HG03135 (cell line): Measurements from ENCODE around the gene CNTNAP2.

Experiments
- ATAC-seq: cut with Tn5 transposase; IDR thresholded peaks from one replicate; pipeline ENCODE4 v1.9.1; 2021; ENCODE audit warnings: mild to moderate bottlenecking, moderate library complexity; ENCODE audit not compliant: unreplicated experiment

CNTNAP2 gene

DNA sequence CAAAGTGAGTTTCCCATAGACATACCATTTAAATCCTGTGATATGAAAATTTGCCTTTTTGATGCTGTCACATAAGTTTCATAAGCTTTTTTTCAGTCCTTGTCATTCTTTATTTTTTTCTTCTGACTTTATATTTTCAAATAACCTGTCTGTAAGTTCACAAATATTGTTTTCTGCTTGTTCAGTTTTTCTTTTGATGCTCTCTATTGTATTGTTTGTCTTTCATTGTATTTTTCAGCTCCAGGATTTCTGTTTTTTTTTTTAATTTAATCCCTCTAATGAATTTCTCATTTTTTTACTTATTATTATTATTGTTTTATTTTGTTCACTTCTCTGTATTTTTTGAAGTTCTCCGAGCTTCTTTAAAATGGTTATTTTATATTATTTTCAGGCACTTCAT is 623.4 kb downstream of the CNTNAP2 start:
- no peak for ATAC-seq

DNA sequence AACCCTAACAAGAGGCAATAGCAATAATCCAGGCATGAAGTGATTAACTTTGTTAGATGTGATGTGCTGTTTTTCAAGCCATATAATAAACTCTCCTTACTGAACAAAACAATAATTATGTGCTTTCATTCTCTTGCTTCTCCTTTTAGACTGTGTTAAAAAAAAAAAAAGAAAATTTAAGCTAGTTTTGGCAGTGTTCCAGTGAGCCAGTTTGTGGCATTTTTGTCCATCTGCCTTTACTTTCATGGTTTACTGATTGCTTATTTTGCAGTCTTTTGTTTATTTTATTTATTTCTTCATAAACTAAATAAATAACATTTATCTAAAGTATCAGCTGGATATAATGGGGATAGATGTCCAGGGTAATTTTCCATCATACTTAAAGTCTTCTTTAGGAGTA is 625.3 kb downstream of the CNTNAP2 start:
- no peak for ATAC-seq

DNA sequence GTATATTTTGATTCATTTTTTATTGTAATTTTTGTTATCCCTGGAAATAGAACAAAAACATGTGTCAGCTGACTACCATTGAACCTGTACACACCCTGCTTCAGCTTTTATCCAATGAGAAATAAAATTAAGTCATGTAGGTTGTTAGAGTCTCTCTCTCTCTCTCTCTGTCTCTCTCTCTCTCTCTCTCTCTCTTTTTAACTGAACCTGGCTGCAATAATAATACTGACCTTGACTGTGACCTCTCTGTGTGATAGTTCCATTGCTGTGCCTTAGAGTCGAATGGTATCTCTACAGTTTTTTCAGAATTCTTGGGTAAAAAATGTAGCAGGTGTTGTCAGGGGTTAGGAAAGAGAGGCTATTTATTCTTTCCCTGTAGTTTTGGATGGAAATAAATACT is 637.8 kb downstream of the CNTNAP2 start:
- no peak for ATAC-seq

DNA sequence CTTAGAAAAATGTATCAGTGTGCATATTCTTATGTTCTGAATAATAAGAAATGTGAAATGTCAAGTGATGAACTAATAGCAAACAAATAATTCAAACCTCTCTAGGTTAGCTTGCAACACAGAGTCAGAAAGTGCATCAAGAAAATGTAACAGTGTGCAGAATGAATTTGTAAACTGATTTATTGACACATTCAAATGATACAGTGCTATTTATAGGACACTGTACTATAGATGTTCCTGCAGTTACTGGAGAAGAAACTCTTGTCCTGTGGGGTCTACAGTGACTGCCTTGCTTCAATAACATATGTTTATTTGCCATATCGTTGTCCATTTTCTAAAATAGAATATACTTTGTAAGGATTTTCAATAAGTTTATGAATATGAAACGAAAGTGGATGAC is 639.0 kb downstream of the CNTNAP2 start:
- ATAC-seq: no peak

DNA sequence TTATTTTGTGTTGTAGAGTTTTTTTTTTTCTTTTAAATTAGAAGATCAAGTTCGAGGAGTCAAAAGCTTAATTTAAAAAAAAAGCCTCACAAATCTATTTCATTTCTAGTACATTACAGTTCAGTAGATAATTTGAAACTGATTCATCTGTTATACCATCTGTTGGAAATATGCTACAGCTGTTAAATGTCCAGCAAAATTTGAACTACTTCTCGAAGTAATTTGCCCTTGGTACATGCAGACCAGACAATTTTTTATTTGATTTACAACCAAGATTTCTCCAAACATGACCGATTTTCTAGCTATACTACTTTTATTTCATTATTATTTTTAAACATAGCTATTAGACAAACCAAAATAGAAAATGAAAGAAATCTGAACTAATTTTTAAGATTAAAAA is 647.9 kb downstream of the CNTNAP2 start:
- no peak for ATAC-seq

DNA sequence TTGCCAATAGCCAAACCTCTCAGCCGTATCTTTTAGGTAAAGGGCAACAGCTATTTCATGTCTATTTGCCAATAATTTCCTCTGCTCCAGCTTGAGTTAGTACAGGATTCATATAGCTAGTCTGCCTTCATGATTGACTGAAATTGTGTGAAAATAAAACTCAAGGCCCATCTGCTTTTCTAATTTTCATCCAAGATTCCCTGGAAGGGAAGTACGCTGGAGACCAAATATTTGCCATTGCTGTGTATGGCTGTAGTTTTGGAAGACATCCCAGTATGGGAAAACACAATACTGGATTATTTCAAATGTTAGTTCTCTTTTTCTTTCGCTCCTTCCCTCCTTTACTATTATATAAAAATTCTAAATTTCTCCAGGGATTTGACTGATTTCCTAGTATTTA is 652.4 kb downstream of the CNTNAP2 start:
- no peak for ATAC-seq

DNA sequence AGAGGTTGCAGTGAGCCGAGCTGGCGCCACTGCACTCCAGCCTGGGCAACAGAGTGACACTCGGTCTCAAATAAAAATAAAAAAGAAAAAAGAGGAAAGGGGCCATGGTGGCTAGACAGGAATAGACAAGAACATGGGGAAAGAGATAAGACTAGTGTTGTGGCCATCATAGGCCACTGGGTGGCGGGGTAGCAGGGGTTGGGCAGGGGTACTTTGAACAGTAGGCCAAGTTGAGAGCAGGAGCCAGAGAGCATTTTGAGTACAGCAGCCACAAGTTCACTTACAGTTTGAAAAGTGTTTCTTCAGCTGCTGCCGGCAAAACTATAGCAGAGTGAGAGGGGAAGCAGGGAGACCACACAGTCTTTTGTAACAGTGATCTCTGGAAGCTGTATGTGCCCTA is 656.0 kb downstream of the CNTNAP2 start:
- ATAC-seq: no peak

DNA sequence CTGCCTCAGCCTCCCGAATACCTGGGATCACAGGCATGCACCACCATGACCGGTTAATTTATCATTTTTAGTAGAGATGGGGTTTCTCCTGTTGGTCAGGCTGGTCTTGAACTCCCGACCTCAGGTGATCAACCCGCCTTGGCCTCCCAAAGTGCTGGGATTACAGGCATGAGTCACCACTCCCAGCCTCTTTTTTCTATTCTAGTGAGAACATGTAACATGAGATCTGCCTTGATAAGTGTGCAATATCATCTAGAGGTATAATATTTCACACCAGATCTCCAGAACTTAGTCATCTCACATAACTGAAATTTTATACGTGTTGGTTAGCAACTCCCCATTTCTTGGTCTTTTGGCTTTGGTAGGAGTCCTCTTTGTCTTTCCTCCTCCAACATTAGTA is 656.9 kb downstream of the CNTNAP2 start:
- no peak for ATAC-seq

DNA sequence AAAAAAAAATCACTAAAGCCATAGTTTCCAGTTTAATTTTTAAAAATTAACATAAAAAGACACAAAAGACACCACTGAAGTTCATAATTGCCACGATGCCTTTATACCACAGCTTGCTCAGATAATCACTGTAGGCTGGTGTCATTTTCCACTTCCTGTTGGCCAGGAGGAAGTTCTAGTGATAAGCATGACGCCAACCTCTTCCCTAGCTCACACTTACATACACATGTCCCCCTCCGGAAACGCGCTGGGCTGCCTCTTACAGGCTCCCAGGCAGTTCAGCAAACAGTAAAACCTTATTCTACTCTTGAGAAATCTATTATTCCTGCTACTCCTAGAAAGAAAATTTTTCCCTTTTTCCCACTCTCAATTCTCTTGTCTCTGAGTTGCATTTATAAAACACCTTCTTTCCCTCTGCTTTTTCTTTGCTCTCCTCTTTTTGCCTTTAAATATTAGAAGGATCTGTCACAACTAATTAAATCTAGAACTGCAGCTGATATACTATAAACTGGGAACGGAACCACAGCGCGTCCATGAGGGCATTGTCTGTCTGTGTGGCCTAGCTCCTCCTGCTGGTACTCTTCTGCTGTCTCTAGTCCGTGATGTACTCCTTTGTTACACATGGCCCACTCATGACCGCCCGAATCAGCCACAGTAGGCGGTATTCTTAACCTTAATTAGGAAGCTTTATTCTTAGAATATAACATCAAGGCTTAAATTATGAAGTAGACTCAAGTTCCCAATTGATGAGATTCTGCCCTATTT is 664.9 kb downstream of the CNTNAP2 start:
- ATAC-seq: no peak

DNA sequence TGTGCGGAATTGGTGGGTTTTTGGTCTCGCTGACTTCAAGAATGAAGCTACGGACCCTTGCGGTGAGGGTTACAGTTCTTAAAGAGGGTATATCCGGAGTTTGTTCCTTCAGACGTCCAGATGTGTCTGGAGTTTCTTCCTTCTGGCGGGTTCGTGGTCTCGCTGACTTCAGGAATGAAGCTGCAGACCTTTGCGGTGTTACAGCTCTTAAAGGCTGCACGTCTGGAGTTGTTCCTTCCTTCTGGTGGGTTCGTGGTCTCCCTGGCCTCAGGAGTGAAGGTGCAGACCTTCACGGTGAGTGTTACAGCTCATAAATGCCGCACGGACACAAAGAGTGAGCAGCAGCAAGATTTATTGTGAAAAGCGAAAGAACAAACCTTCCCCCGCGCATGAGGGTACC is 670.7 kb downstream of the CNTNAP2 start:
- no peak for ATAC-seq

DNA sequence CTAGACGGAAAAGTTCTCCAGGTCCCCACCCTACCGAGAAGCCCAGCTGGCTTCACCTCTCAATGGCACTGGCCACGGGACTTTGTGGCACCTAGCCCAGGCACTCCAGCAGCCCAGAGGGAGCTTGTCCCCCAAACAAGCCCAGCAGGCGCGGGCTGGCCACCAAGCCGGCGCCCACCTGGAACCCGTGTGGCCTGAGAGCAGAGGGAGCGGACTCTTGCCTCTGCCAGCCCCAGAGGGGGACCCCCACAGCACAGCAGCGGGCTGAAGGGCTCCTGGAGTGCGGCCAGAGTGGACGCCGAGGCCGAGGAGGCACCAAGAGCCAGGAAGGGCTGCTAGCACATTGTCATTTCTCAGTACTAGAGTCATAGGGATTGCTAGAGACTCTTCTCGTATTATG is 671.4 kb downstream of the CNTNAP2 start:
- ATAC-seq: no peak

DNA sequence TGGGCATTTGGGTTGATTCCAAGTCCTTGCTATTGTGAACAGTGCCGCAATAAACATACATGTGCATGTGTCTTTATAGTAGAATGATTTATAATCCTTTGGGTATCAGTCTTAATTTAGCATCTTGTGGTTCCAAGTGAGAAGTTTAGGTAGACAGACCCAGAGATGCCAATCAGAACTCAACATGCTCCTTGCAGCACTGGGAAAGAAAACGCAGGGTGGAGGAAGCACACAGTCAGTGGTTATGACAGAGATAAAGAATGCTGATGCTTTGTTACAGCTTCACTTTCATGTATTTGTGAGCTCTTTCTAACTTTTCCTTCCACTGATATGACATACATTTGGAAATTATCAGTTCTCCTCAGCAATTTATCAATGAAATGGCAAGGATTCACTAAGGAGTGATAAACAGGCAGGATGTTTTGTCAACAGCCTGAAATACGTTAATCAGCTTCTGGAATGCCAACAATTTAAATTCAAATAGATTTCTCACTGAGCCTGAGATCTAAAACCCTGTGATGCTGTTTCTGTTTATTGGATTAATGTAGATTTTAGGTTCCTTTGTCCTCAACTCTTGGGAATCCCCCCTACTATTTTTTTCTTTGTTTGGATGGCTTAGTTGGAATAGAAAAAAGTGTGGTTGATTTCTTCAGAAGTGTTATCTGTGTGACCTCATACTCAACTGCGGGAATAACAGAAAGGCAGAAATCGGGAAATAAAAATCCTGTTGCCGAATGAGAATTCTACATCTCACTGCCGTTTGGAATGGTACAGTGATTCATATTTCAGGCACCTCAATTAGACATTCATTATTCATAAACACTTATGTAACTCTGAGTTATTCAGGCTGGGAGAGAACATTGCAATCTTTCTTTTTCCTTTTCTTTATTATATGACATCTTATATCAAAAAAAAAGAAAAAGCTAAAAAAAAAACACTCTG is 675.0 kb downstream of the CNTNAP2 start:
- no peak for ATAC-seq

DNA sequence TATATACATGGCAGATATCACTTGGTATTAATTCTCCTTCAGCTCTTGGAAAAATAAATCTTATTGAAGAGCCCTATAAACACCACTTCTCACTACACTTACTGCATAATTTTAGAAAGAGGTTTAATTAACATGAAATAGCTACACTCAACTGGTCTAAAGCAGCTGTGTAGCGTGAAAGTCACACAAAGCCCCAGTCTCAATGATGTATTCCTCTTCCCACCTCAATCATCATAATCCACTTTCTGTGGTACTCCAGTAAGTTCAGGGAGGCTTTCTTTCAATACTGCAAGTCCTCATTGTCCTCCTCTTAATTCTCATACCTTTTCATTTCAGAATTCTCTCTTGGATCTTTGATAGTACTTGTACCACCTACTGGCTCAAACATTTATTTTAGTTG is 688.0 kb downstream of the CNTNAP2 start:
- no peak for ATAC-seq

DNA sequence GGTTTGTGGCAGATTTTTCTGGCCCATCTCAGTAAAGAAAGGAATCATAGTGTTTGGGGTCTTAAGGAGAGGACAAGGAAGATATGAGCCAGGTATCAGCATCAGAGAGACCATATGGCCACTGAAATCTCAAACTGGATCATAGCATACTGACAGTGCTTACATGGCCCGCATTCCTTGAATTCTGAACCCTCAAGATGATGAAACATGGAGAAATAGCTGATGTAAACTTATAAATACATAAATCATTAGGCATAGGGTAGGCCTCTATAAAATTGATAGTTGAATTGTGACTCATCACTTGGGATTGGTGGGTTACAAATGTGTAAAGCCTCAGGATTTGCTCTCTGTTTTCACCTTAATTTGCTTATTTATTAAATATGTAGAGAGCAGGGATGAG is 688.5 kb downstream of the CNTNAP2 start:
- ATAC-seq: no peak

DNA sequence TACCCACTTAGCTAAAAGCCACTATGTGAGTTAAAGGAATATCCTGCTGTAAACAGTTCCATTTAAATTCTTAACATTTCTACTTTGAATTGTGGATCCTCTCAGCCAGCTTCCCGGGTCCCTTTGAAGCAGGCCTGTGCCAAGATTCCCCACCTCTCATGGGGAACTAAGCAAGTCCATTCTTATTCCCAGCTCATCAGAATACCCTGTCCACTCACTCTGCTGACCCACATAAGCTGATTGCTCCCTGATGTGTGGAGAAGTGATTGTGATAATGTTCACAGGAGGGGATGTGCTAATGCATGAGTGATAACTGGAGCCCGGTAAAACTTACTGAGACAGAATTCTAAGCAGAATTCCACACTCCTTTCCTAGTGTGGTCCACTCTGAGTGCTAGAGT is 709.7 kb downstream of the CNTNAP2 start:
- no peak for ATAC-seq

DNA sequence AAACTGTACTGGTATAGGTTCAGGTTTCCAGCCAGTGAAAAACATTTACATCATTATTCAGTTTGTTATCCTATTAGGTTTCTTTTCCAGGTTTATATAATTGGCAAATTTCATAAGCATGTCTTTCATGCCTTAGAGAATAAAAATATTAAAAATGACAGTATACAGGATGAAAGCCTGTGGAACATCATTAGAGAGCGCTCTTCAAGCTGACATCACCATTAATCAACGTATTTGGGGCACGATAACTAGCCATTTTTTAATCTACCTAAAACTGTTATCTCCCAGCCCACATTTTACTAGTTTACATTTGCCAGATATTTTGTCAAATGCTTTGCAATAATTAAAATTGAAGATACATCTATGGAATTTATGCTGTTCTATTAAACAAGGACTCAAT is 714.1 kb downstream of the CNTNAP2 start:
- ATAC-seq: no peak

DNA sequence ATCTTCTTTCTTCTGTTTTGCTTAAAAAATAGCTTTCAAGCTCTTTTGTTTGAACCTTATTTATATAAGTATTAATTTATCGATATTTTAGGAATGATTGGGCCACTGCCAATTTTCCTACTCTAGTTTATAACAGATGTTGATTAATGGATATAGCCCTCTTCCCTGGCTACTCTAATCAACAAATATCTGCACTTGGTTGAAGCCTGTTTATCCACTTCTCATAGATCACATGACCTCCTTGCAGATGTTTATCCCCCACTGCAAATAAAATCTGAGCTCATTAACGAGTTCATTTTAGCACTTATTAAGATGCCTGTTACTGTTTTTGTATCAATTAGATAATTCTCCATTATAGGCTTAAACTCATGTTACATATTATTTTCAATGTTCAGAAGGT is 715.3 kb downstream of the CNTNAP2 start:
- no peak for ATAC-seq

DNA sequence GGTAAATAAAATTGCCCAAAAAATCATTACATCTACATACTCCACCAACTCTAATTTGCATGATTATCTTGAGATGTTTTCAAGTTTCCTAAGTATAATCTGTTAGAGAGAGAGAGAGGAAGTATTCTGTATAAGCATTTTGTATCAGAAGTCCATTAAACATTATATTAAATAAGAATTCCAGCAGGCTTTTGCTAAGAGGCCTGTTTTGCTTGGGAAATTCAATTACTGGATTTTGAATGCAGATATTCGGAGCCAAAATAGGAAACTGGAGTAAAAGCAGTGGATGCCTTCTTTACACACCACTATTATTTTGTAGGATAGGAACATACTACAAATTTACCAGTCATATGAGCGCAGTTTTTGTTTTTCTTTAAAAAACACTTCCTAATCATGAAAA is 727.8 kb downstream of the CNTNAP2 start:
- ATAC-seq: no peak

DNA sequence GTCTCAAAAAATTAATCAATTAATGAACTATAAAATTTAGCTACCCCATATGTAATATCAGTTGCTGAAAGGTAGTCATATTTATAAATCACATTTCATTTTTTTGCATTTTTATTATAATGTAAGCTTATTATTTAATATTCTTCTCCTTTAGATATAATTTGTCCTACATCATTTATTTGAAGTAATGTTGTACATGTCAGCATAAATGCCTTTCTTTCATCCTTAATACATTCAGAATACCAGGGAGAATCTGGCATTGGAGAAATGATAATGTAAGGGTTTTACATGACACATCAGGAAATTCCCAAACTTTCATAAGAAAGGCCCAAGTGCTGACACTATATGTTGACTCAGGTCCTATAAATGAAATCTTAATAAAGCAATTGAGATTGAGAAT is 742.1 kb downstream of the CNTNAP2 start:
- no peak for ATAC-seq

DNA sequence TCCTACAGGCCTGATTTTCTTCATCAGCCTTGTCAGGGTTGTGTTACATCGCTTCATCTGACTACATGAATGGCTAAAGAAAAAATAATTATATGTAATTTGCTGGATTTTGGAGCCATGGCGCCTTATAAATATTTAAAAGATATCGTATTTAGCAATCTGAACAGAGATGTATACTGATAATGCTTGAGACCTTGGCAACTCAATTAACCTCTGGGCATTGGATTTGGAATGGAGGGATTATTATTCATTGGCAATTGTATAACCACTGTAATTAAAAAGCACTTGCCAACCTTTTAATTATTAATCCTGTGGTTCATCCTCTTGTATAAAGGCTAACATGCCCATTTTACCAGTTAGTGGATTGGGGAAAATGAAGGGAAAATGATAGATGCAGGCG is 745.1 kb downstream of the CNTNAP2 start:
- ATAC-seq: no peak

DNA sequence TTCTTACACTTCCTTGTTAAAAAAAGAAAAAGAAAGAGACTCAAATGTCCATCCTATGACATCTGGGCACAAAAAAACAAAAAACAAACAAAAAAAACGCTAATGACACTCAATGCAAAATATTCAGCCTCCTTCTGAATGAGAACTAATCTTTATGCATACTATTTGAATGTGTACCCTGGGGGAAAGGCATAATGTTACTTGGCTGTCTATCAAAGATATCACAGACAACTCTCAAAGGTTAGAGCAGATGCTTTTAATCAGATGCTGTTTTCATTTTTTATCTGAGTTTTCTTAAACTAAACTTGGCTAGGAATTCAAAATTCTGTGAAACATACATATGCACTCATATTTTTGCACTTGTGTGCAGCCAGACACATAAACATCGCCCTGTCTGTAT is 745.8 kb downstream of the CNTNAP2 start:
- ATAC-seq: no peak

DNA sequence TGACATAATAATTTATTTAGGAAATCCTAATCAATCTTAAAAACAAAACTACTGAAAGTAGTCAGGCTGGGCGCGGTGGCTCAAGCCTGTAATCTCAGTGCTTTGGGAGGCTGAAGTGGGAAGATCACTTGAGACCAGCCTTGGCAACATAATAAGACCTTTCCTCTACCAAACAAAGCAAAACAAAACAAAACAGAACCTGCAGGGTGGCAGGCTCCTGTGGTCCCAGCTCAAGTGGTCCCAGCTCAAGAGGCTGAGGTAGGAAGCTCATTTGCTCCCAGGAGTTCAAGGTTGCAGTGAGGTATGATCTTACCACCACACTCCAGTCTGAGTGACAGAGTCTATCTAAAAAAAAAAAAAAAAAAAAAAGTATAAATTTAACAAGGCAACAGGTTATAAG is 748.0 kb downstream of the CNTNAP2 start:
- ATAC-seq: no peak
